NCI-H510A treated with DMSO at 0.1 percent for 48 hours (cell line): Measurements from ENCODE around the gene ATP11A.
"Not testable (repeated sequence)": the region's sequence is repeated elsewhere in the genome, so short reads cannot be mapped to it uniquely, and the experiment has no call there.

Source experiments
- DNase-seq: peaks from one replicate; lab custom pipeline; 2025; lab: John Stamatoyannopoulos, UW

Gene ATP11A

DNA sequence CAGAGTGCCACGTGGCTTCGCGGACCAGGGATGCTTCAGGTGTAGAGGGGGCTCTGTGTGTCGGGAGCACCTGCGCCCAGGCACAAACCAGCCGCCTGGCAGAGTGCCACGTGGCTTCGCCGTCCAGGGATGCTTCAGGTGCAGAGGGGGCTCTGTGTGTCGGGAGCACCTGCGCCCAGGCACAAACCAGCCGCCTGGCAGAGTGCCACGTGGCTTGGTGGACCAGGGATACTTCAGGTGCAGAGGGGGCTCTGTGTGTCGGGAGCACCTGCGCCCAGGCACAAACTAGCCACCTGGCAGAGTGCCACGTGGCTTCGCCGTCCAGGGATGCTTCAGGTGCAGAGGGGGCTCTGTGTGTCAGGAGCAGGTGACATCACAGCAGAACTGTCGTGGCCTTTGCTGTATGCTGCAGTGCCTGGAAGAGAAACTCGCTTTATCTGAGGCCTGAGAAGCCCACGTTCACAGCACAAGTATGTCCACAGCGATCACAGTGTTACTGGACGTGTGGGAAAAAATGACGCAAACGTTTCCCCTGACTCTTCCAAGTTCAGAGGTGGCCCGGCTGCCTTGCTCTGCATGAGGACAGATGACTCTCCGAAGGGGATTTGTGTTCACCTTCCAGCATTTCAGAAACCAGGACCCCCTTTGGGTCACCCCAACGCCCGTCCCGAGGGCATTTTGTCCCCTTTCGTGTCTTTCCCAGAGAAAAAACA lies 151.6 kb downstream of the ATP11A start:
- DNase-seq, result not testable (repeated sequence)

DNA sequence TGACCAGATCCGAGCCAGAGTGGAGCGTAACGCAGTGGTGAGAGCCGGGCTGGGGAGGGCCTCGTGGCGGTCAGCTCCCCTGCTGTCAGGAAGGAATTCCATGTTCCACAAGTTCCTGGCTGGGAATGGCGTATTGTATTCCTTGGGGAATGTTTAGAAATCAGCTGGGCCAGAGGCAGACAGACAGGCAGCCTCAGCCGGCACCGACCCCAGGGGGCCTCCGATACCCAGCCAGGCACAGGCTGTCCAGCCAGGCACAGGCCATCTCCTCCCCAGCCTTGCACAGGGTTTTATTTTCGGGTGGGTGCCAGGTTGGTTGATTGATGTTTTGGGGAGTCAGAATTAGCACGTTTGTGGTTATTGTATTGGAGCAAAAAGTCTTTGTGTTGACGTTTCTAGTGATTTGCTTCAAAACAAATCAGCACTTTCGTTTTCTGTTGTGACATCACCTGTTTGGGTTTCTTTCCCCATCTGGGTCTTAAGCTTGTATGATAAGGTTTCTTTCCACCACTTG lies 152.6 kb downstream of the ATP11A start:
- no peak for DNase-seq

DNA sequence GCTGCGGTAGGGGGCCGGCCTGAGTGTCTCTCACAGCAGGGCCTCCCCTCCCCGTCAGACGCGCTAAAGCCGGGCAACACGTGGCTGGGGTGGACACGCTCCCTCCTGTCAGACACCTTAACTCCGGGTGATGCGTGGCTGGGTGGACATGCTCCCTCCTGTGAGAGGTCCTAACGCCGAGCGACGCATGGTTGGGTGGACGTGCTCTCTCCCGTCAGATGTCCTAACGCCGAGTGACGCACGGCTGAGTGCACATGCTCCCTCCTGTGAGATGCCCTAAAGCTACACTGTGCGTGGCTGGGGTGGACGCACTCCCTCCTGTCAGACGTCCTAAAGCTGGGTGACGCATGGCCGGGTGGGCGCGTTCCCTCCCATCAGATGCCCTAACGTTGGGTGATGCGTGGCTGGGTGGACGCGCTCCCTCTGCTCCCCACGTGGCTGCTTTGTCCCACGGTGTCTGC lies 153.1 kb downstream of the ATP11A start:
- DNase-seq, result no peak

DNA sequence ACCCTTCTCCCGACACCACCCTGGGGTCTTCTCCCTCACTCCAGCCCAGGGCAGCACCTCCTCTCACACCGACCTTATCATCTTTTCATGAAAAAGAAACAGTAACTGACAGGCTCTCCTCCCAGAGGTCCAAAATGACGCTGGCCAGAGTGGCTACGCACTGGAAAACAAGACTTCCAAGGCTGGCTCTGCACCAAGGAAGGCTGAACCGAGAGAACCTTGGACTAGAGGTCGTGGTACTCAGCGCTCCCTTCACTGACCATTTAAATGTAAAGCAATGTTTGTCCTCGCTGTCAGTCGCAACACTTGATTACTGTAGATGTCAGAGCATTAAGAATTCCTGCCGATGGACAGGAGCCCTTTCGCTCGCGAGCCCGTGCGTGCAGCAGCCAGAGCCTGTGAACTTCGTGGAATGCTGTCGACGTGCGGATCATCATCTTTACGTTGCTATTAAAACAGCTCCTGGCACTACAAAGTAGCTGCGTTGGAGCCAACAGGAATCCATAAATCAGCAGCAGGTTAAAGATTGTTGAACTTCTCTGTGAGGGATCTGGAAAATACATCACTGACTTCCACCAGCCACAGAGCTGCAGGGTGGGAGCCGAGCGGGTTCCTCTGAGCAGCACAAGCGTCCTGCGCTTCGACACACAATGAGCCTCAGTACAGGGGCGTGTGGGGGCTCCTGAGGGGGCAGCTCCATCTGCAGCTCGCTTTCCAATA lies 153.7 kb downstream of the ATP11A start:
- no peak for DNase-seq

DNA sequence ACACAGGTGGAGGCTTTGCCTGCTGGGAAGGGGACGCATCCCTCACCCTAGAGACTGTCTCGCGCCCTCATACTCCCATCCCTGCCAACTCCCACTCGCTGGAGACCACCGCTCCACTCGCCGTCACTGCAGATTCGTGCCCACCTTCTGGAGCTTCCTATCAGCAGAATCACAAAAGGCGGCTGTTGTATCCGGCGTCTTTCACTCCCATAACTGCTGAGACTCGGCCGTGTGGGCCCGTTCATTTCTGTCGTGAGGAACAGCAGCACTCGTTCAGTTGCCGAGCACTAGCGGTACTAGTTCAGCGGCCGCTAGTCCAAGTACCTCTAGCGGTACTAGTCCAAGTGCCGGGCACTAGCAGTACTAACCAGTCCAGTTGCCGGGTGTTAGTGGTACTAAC lies 154.6 kb downstream of the ATP11A start:
- no peak for DNase-seq

DNA sequence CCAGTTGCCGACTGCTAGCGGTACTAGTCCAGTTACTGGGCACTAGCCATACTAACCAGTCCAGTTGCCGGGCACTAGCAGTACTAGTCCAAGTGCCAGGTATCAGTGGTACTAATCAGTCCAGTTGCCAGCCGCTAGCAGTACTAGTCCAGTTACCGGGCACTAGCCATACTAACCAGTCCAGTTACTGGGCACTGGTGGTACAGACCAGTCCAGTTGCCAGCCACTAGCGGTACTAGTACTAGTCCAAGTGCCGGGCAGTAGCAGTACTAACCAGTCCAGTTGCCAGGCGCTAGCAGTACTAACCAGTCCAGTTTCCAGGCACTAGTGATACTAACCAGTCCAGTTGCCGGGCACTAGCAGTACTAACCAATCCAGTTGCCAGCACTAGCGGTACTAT lies 155.0 kb downstream of the ATP11A start:
- no peak for DNase-seq

DNA sequence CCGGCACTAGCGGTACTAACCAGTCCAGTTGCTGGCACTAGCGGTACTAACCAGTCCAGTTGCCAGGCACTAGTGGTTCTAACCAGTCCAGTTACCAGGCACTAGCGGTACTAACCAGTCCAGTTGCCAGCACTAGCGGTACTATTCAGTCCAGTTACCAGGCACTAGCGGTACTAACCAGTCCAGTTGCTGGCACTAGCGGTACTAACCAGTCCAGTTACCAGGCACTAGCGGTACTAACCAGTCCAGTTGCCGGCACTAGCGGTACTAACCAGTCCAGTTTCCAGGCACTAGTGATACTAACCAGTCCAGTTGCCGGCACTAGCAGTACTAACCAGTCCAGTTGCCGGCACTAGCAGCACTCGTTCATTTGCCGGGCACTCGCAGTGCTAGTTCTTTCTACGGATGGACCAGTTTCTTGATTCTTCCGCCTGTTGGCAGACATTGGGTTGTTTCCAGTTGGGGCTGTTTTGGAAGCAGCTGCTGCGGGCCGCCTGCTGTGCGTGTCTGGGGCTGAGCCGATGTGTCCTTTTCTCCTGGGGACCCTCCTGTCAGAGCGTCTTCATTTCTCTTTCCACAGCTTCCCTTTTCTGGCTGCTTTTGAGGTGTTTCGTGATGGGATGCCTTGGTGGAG lies 155.8 kb downstream of the ATP11A start:
- no peak for DNase-seq

DNA sequence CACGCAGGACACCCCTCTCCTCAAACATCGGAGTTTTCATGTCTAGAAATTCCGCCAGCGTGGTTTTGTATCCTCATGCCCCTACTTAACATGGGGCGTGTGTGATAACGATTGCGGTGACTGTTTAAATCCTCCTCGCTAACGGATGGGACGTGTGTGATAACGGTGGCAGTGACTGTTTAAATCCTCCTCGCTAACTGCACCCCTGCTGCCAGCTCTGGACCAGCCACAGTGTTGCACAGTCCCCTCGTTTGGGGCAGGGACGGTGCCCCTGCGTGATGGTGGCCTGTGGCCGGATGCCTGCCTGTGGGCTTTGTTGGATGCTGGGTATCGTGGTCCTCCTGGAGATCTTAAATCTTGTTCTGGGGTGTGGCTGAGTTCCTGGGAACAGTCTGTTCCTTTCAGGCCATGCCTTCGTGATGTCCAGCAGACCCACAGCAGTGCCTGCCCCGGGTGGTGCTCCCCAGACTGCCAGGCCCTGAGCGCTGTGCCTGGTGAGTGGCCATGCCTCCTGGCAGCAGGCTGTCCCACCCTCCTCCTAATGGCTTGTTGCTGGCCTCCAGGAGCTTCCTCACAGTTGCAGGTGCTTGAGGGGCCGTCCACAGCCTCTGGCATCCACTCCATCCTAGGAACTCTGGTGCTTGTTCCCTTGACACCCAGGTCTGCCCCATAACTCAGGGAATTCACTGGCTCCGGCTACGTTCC lies 156.7 kb downstream of the ATP11A start:
- DNase-seq, result no peak

DNA sequence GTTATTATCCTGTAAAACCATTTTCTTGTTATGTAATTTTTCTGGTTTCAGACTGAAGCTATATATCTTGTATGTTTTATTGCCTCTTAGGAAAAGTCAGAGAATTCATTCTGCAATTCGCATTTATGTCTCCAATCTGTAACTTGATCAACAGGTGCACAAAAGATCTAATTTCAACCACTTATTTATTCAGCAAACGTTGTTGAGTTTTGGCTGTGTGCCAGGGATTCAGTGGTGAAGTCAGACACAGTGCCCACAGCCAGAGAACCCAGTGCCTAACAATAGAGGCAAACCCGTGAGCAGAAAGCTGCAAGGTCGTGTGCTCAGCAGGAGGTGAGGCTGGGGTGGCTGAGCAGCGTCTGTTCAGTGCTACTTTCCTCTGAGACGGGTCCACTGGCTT lies 159.7 kb downstream of the ATP11A start:
- peak; percentile 98 for DNase-seq

DNA sequence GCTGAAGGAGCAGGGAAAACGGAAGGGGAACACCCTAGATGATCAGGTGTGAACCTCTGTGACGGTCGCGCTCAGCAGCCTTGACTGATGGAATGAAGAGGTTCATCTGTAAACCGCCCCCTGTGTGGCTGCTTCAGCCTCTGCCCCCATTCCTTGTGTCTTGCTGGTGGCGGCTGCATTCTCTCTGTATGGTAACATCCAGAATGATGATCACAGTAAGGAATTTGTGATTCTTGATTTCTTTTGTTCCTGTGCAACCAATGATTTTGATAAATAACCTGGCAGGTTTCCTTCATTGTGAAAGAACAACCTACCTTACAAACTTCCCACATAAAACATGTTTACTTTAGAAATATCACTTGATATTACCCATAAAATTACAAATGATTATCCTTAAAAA lies 160.4 kb downstream of the ATP11A start:
- no peak for DNase-seq

DNA sequence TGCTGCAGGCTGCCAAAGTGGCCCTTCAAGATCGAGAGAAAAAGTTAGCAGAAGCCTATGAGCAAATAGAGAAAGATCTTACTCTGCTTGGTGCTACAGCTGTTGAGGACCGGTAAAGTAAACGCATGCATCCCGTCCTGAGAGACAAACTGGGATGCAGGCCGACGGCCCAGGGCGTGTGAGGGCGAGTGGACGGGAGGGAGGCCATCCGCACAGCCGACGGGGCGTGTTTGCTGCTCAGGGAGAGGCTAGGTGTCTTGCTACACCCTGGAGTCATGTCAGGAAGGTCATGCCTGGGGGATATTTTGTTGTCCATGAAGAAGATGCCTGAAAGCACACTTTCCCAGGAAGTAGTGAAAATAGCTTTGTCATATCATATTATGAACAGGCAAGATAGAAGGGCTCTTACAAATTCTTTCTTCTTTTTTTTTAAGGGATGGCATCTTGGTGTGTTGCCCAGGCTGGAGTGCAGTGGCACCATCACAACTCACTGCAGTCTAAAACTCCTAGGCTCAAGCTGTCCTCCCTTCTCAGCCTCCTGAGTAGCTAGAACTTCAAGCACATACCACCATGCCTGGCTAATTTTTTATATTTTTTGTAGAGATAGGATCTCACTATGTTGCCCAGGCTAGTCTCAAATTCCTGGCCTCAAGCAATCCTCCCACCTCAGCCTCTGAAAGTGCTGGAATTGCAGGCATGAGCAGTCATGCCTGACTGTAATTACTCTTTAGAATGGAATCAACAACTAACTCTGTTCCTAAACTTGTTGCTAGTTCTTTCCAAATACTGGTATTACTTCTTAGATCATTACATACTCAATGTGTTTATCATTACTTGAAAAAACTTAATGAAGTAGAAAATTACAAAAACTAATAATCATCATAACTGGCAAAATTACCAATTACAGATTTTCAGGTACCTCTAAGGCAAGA lies 161.5 kb downstream of the ATP11A start:
- DNase-seq, result no peak

DNA sequence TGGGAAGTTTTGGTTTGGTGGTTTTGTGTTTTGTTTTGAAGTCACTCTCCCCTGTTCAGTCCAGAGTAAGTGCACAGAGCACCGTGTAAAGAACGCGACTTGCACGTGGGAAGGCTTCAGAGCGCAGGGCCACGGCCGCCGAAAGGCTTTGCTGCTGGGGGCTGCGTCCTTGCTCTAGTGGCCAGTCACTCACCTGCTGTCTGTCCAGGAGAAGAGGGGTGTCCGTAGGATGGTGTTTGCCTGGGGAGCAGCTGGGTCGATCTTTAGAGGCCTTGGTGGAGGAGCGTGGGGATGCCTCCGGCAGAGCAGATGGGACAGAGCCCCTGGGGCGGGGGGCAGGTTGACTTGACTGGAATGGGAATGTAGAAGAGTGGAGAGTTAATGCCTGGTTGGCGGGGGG lies 162.6 kb downstream of the ATP11A start:
- no peak for DNase-seq

DNA sequence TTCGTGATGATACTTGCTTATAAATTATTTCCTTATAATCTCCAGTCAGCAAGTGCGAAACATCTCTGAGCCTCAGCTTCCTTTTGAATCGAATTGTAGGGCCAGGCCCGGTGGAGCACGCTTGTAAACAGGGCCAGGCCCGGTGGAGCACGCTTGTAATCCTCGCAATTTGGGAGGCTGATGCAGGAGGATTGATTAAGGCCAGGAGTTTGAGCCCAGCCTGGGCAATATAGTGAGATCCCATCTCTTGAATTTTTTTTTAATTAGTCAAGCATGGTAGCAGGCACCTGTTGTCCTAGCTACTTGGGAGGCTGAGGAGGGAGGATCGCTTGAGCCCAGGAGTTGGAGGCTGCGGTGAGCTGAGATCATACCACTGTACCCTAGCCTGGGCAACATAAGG lies 163.0 kb downstream of the ATP11A start:
- no peak for DNase-seq

DNA sequence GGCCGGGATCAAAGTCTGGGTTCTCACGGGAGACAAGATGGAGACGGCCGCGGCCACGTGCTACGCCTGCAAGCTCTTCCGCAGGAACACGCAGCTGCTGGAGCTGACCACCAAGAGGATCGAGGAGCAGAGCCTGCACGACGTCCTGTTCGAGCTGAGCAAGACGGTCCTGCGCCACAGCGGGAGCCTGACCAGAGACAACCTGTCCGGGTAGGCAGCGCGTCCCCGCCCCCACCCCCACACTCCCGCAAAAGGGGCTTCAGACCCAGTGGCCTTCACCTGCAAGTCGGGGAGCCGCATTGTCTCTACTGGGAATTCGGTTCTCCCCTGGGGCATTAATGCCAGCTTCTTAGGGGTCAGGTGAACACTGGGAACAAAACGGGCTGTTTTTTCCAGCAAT lies 164.5 kb downstream of the ATP11A start:
- DNase-seq, result no peak

DNA sequence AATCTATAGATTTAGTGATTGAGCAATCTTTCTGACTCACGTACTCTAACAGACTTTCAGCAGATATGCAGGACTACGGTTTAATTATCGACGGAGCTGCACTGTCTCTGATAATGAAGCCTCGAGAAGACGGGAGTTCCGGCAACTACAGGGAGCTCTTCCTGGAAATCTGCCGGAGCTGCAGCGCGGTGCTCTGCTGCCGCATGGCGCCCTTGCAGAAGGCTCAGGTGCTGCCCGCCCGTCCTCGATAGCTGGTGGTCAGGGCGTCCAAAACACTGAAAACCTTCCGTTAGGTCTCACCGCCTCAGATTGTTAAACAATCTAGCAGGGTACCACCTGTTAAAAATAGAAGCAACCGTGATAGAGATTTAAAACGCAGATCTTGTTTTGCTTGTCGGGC lies 166.0 kb downstream of the ATP11A start:
- DNase-seq, result no peak

DNA sequence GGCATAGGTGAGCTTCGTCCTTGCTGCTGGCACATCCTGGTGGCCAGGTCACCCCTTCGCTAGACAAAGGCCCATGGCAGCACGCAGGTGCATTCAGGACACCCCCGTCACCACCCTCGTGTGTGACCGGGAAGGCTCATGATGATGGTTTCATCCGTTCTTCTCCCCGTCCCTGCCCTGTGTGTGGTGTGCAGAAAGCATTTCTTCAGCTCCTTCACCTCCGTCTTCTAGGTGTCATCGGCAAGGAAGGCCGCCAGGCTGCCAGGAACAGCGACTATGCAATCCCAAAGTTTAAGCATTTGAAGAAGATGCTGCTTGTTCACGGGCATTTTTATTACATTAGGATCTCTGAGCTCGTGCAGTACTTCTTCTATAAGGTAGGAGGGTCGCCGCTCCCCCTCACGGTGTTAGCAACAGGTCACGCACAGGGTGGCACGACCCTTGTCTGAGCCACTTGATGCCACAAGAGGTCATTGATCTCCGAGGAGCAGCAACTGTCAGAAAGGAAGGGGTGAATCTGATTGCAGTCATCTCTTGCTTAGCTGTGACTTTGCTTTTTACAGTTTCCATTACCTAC lies 168.2 kb downstream of the ATP11A start:
- no peak for DNase-seq

DNA sequence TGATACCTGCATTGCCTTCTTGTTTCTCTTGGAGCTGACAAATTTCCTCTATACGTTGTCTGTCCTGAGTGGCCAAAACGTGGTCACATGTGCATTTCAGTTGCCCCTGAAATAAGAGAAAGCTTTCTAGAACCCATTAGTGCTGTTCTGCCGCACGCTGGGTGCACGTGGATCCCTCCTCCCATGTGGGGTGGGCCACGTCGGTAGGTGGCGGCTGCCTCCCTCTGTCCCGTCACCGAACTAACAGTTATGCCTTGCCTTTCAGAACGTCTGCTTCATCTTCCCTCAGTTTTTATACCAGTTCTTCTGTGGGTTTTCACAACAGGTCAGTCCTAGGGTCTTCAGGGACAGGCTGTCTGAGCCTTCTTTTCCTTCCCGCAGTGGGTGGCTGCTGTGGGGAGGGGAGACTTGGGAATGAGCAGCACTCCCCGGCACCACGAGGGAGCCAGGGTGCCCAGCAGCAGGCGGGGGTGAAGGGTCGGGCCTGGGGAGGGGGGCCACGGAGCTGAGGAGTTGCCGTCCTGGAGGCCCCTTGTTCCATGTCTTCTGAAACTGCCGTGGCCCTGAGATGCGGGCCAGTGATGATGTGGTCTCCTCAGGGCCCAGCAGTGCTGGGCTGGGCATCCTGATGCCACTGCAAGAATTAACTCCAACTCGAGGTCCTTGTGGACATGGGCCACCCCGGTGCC lies 169.4 kb downstream of the ATP11A start:
- no peak for DNase-seq

DNA sequence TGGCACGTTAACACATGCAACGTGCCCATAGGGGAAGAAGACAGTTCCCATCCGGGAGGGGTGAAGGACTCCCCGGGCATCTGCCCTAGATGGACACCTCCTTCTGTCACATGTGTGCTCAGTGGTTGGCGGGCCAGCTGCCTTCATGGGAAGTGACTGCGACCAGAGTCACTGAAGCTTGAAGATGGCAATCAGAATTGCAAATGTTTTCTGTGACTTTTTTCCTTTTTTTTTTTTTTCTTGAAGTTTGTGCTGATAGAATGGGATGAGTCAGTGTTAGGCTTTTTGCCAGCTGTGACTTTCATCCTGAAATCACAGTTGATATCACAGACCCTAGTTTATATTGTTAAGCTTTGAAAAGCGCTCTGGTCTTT lies 170.0 kb downstream of the ATP11A start:
- DNase-seq, result no peak

DNA sequence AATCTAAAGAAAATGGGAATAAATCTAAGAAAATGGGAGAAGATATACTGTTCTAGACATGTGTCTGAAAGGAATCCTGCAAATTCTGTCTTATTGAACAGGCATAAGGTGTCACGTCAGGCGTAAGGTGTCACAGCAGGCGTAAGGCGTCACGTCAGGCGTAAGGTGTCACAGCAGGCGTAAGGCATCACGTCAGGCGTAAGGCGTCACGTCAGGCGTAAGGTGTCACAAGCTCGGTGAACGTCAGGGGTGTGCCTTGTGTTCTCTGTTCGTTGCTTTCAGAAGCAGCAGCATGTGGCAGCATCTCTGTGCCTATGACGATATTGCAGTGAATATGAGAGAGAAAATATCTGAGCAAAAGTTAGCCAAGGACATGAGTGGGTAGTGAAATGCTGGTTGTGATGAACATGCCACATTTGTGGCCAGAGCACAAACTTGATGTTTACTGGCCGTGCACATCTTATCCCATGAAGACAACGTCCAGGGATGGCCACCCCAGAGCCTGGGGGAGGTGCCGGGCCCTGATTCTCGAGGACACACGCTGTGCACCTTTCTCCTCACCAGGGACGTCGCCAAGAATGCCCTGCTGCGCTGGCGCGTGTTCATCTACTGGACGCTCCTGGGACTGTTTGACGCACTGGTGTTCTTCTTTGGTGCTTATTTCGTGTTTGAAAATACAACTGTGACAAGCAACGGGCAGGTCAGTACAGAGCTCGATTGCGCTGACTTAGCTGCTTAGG lies 172.2 kb downstream of the ATP11A start:
- no peak for DNase-seq

DNA sequence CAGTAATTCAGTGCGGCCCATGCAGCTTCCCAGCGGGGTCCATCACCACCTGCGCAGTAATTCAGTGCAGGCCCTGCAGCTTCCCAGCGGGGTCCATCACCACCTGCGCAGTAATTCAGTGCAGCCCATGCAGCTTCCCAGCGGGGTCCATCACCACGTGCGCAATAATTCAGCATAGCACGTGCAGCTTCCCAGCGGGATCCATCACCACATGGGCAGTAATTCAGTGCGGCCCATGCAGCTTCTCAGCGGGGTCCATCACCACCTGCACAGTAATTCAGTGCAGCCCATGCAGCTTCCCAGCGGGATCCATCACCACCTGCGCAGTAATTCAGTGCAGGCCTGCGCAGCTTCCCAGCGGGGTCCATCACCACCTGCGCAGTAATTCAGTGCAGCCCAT lies 173.5 kb downstream of the ATP11A start:
- DNase-seq, result not testable (repeated sequence)
